Activated CD4-positive, alpha-beta T cell treated with anti-CD3 and anti-CD28 coated beads for 24 hours (primary cell): ENCODE data around the gene SLC2A4.

ENCODE experiments used
- DNase-seq, 2 donors: peaks; one replicate each; pipeline ENCODE4 v3.0.0-alpha.2; 2020; ENCODE audit warnings: low read depth in 2 of 2

The SLC2A4 gene

GRCh38 chr17:7306911-7307685 lies 25.6 kb downstream of the SLC2A4 start, which contains the start of gene EIF5A:
Gene EIF5A (plus strand): TSS chr17:7307628. CDS start chr17:7309636, 2,008 bp downstream.
- DNase-seq = peak; percentile 100

GRCh38 chr17:7307686-7308624 lies 26.4 kb downstream of the SLC2A4 start:
- DNase-seq = peak in 1 of 2 donors; percentile 27

- peak; percentile 66 to 75 for DNase-seq
Measured at GRCh38 chr17:7308625-7309433, 27.3 kb downstream of the SLC2A4 start.

DNA sequence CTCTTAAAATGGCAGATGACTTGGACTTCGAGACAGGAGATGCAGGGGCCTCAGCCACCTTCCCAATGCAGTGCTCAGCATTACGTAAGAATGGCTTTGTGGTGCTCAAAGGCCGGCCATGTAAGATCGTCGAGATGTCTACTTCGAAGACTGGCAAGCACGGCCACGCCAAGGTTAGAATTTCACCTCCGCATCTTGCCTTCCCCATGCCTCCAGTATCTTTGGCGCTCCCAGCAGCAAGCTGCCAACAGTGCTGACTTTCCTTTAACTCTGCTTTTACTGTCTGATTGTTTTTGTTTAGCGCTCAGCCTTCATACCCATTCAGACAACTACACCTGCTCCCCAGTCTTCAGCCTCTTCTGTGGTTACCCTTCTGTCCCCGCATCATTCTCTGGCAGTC lies 28.1 kb downstream of the SLC2A4 start:
- DNase-seq = no peak

GRCh38 chr17:7311110-7311705 lies 29.7 kb downstream of the SLC2A4 start:
- no peak for DNase-seq

- no peak for DNase-seq
Measured at GRCh38 chr17:7312432-7313087, 31.0 kb downstream of the SLC2A4 start.

GRCh38 chr17:7313088-7313889 lies 31.8 kb downstream of the SLC2A4 start:
- no peak for DNase-seq

GRCh38 chr17:7313890-7314718 lies 32.6 kb downstream of the SLC2A4 start:
- no peak for DNase-seq

DNA sequence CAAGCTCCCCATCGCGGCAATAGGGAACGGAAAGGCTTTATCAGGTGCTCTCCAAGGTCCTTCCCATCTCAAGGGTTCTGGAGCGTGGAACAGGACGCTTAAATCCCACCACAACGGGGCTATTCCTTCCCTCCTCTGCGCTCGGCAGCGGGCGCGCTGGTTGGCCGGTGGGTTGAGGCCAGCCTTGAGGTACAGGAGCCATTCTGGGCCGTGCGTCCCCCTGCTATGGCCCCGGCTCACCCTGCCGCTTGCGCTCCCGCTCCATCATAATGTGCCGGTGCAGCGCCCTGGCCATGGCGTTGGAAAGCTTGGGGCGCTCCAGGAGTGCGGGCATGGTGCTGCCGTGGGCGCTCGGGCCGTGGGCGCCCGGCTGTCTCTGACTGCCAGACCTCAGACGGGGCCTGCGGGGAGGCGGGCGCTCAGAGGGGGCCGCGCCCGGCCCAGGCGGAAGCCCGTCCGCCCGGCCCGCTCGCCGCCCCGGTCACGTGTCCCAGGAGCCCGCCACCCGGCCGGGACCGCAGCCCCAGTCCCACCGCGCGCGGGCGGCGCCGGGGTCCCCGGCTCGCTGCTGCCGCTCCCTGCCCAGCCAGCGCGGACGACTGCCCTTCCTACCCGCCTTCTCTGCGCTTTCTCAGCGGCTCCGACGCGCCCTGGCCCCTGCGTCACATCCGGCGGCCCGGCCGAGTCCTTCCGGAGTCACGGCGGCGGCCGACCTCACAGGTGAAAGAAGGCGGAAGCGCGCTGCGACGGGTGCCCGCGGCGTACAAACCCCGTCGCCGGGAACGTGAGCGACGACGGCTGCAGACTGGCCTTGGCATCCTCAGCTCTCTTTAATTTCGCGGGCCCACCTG lies 33.4 kb downstream of the SLC2A4 start, which contains the start of gene GPS2:
Gene GPS2 (minus strand): TSS at position 642 of the 851 bp plus-strand sequence. CDS start 308 bp downstream, at position 334.
- DNase-seq = peak; percentile 86 to 92

DNA sequence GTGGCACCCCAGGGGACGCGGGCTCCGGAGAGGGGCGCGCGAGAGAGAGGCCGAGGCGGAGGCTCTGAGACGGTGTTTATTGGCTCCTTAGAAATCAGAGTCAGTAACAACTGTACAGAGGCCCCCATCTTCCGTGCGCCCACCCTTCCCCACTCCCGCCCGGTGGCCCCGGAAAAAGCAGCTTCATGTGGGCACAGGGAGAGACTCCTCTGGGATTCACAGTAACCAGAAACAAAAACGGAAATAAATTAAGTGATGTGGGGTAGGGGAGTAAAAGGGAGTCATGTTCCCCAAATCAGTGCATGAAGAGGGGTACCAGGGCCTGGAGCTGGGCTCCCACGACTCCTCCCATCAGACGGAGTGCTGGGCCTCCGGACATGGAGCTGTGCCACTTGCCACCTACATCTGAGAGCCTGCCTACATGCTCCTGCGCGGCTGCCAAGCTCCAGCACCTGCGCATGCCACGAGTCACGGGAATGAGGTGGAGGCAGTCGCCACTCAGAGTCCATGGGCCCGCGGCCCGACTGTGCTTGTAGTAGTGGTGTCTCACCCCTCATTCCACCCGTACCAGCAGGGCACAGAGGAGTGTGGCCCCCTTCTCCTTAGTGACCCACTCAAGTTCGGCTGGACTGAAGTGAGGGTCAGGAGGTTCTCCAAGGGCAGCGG lies 34.2 kb downstream of the SLC2A4 start:
- no peak for DNase-seq

- no peak for DNase-seq
Measured at GRCh38 chr17:7317161-7317803, 35.8 kb downstream of the SLC2A4 start.

GRCh38 chr17:7318121-7318860 lies 36.8 kb downstream of the SLC2A4 start:
- DNase-seq = no peak

GRCh38 chr17:7321466-7321865 lies 39.9 kb downstream of the SLC2A4 start:
- no peak for DNase-seq

DNA sequence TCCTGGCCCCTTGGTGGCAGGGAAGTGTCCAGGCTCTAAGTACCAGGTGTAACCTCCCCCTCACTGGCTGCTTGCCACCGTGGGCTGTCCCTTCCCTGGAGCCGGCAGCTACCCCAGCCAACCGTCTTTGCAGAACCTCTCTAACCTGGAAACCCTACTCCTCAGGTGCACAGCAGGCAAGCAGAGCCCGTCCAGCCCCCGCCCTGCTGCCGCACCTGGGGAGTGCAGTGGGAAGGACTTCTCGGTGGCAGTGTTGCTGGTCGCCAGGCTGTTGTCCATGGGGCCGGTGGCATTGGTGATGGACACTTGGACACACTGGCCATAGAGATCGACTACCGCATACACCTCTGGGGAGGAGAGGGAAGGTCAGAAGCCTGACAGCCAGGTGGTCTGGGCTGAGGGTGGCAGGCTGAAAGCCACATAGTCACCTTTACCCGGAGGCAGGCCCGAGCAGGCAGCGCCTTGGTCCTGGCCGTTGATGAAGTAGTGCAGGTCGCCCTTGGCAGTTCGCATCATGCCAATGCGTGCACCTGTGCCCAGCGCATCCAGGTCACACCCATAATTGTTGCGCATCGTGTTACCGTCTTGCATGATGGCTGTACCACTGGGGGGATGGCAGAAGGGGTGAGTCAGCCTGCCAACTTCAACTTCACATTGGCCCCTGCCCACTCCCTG lies 41.1 kb downstream of the SLC2A4 start:
- DNase-seq = no peak

DNA sequence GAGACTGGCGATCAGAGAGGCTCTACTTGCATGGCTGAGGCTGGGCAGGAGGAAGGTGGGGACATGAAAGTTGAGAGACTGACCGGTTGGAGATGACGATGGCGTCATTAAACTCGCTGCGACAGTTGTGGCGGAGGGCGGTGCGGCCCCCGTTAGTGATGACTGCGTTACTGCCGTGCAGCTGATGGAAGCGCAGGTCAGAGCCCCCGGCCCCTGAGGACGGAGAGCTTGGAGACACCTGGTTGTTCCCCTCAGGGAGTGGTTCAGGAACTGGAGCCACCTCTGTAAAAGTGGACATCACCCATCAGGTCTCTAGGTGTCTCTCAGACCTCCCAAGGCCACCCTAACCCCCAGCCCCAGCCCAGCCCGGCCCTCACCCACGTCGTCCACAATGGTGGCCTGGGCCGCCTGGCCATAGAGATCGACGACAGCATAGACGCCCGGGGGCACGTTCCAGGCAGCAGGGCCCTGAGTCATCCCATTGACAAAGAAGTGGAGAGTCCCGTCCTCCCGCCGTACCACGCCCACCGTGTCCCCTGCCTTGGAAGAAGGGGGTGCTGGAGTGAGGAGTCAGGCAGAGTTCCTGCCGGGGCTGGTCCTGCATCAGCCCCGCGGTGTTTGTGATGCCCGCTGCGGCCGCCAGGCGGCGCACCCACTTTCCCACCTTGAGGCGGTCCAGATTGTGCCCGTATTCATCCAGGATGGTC lies 42.4 kb downstream of the SLC2A4 start:
- peak; percentile 49 to 56 for DNase-seq
